ENCODE measurements around the gene FPR2.

The FPR2 gene, protein sequence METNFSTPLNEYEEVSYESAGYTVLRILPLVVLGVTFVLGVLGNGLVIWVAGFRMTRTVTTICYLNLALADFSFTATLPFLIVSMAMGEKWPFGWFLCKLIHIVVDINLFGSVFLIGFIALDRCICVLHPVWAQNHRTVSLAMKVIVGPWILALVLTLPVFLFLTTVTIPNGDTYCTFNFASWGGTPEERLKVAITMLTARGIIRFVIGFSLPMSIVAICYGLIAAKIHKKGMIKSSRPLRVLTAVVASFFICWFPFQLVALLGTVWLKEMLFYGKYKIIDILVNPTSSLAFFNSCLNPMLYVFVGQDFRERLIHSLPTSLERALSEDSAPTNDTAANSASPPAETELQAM

DNA sequence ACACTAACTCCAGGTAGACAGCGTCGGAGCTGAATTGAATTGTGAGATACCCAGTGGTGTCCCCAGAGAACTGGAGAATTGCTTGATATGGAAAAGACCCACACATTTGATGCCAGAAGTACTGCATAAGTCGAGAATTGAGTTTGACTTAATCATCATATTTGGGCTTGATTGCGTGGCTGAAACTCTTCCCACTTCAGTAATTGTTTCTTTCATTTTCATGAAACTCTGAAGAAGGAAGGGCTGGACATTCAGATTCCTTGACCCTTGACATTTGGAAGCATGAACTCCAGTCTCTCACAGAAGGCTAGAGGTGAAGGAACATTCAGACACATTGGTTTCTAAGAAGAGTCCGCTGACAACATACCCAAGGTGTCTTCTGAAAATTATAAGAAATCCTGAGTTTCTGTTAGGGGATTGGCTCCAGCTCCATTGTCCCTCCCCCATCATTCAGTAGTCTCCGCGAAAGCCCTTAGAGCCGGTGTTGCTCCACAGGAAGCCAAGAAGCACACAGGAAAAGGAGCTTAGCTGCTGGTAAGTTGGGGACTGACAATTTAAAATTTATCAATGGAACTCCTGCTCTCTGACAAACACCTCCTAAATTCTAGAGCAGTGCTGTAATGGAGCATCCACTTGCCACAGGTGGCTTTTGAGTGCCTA is at the start of gene FPR2:
TSS of gene FPR2 (plus strand) at position 484 of the 660 bp plus-strand sequence. CDS start 7,479 bp downstream, outside the sequence.
- no peak for DNase-seq
- peaks cover 0 to 11% of the 10 kb centered on the region in 2 donors for H3K27me3 ChIP-seq
- H3K27ac ChIP-seq: no peak within 1 kb of the TSS
- intact Hi-C loops (cut with DNase I; ENCODE audit: low total_unique reads): no loop called here
- no peaks in the 10 kb centered on the region for H3K9me3 ChIP-seq
- TF ChIP-seq, protein P1, sequence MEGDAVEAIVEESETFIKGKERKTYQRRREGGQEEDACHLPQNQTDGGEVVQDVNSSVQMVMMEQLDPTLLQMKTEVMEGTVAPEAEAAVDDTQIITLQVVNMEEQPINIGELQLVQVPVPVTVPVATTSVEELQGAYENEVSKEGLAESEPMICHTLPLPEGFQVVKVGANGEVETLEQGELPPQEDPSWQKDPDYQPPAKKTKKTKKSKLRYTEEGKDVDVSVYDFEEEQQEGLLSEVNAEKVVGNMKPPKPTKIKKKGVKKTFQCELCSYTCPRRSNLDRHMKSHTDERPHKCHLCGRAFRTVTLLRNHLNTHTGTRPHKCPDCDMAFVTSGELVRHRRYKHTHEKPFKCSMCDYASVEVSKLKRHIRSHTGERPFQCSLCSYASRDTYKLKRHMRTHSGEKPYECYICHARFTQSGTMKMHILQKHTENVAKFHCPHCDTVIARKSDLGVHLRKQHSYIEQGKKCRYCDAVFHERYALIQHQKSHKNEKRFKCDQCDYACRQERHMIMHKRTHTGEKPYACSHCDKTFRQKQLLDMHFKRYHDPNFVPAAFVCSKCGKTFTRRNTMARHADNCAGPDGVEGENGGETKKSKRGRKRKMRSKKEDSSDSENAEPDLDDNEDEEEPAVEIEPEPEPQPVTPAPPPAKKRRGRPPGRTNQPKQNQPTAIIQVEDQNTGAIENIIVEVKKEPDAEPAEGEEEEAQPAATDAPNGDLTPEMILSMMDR (IDR thresholded peaks at IDR 0.05): no peak
- H3K36me3 ChIP-seq: no peaks in the 10 kb centered on the region
- H3K4me1 ChIP-seq: no peaks in the 10 kb centered on the region
- no peak within 1 kb of the TSS for H3K4me3 ChIP-seq

DNA sequence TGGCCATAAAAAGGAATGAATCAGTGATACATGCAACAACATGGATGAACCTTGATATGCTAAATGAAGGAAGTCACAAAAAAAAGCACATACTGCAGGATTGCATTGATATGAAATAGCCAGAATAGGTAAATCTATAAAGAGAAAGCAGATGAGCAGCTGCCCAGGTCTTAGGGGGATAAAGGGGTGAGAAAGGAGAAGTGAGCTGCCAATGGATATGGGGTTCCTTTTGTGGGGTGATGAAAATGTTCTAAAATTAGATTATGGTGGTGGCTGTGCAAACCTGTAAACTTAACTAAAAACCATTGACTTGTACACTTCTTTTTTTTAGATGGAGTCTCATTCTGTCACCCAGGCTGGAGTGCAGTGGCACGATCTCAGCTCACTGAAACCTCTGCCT is 49.3 kb upstream of the FPR2 start:
- Histone ChIP-seq H3K4me1 (no peaks in the 10 kb centered on the region), H3K36me3 (peaks cover 0 to 4% (median 2%) of the 10 kb centered on the region in 3 donors), H3K27me3 (peaks cover 0 to 20% of the 10 kb centered on the region in 2 donors), H3K27ac (no peak overlapping the region), H3K9me3 (no peaks in the 10 kb centered on the region), H3K4me3 (no peak overlapping the region)
- intact Hi-C loops (cut with DNase I; ENCODE audit: low total_unique reads): no loop called here
- TF ChIP-seq, protein P1 (IDR thresholded peaks at IDR 0.05): no peak
- DNase-seq: no peak

DNA sequence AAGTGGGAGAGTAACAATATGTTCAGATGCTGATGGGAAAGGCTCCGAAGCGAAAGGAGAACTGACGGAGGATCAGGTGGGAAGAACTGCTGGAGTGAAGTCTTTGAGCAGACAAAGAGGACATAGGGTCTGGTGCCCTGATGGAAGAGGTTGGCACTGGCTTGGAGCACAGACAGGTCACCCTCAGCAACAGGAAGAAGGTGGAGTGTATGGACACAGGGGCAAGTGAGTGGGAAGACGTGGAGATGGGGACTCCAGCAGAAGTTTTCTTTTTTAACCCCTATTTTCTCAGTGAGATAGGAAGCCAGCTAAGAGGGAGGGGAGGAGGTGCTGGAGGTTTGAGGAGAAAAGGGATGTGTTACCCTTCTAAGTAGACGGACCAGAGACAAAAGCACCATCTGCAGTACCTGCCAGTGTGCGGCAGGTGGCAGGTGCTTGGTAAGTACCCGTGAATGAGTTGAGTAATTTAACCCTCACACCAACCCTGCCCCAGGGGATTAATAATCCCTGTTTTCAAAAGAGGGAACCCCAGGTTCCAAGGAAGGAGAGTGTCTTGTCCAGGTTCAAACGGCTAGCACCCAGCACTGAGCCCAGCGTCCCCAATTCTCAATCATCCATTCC is 48.4 kb upstream of the FPR2 start:
- no peak overlapping the region for H3K27ac ChIP-seq
- H3K27me3 ChIP-seq: peaks cover 0 to 27% of the 10 kb centered on the region in 2 donors
- no peaks in the 10 kb centered on the region for H3K9me3 ChIP-seq
- H3K4me3 ChIP-seq: no peak overlapping the region
- no peaks in the 10 kb centered on the region for H3K4me1 ChIP-seq
- TF ChIP-seq, protein P1 (IDR thresholded peaks at IDR 0.05): peak in 1 of 2 experiments; percentile 9
- H3K36me3 ChIP-seq: no peaks in the 10 kb centered on the region
- no peak for DNase-seq
- intact Hi-C loops (cut with DNase I; ENCODE audit: low total_unique reads): no loop called here

DNA sequence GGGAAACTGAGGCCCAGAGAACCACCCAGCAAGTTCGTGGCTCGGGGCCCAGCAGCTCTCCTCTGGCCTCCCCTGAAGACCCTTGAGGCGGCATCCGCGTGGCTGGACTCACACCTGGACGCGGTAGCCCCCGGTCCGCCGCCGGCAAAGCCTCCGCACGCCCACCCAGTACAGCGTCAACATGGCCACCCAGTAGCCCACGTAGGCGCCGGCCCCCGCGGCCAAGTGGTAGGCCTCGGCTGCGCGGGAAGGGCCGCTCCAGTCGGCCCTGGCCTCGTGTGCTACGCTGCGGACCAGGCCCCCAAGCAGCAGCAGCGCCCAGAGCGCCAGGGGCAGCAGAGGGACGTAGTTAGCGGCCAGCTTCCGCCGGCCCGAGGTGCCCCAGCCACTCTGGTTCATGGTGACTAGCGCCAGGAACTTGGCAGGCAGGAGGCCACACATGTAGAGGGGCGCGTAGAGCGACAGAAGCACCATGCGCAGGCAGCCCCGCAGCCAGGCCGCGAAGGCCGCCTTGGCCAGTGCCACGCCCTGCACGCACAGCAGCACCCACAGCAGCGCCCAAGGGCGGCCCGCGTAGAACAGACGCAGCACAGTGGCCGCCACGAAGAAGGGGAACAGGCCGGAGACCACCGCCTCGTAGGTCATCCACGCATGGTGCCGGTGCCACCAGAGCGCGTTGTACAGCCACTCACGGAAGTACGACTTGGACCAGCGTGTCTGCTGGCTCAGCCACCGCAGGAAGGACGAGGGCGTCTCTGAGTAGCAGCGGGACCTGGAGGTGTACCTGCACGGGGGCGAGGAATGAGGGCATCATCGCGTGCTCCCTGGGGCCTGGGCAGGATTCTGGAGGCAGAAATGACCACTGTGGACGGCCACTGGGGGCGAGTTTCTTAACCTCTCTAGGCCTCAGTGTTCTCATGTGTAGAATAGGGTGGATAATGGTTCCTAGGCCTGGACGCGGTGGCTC is 47.4 kb upstream of the FPR2 start:
- DNase-seq: no peak
- intact Hi-C loops (cut with DNase I; ENCODE audit: low total_unique reads): no loop called here
- Histone ChIP-seq H3K9me3 (no peaks in the 10 kb centered on the region), H3K36me3 (no peaks in the 10 kb centered on the region), H3K4me1 (no peaks in the 10 kb centered on the region), H3K27ac (no peak overlapping the region), H3K4me3 (no peak overlapping the region), H3K27me3 (peaks cover 0 to 38% of the 10 kb centered on the region in 2 donors)
- TF ChIP-seq, protein P1 (IDR thresholded peaks at IDR 0.05): no peak

DNA sequence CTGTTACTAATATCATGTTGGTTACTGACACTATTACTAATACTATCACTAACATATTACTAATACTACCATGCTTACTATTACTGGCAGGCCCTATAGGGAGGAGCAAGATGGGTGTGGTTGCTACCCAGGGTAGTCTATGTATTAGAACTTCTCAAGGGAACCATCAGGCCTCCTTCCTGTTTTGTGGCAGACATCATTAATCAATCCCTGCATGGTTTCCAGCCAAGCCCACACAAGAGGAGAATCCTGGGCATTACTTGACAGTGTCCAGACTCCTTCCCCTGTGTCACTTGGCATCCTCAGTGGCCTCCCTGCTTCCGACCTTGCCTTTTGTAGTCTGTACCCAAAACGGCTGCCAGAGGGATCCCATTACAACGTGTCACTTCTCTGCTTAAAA is 46.1 kb upstream of the FPR2 start:
- Histone ChIP-seq H3K4me1 (peaks cover 0 to 9% (median 7%) of the 10 kb centered on the region in 4 donors), H3K36me3 (no peaks in the 10 kb centered on the region), H3K27ac (no peak overlapping the region), H3K4me3 (no peak overlapping the region), H3K27me3 (peaks cover 0 to 50% of the 10 kb centered on the region in 2 donors), H3K9me3 (no peaks in the 10 kb centered on the region)
- intact Hi-C loops (cut with DNase I; ENCODE audit: low total_unique reads): no loop called here
- DNase-seq: no peak
- TF ChIP-seq, protein P1 (IDR thresholded peaks at IDR 0.05): no peak

All from tibial artery (tissue), 4 donors.